ENCODE measurements around the gene PRELP.

- TF ChIP-seq CTCF (IDR thresholded peaks at IDR 0.05; ENCODE audit: insufficient read depth, low read depth, low read length) (no peak), EZH2 (IDR thresholded peaks at IDR 0.05; ENCODE audit: insufficient read depth, low read length) (no peak)
These were observed 12.7 kb upstream of the PRELP start for GRCh38 chr1:203462878-203463277.

All from astrocyte (in vitro differentiated cells and primary cell).